WTC11 (cell line): ENCODE data around the gene MRPS34.

Source experiments
- CTCF ChIP-seq: fragments of 200-600 bp; IDR thresholded peaks from 2 replicates; pipeline ENCODE4 v1.8.0; 2022; ENCODE audit warnings: antibody characterized with exemption
- FOXK1 ChIP-seq: sonication (generic); formaldehyde crosslinking; IDR thresholded peaks from 2 replicates; pipeline ENCODE4 v1.8.0; 2022; ENCODE audit warnings: mild to moderate bottlenecking, moderate library complexity, missing genetic modification reagents
- MAX ChIP-seq: sonication (generic); formaldehyde crosslinking; IDR thresholded peaks from 2 replicates; pipeline ENCODE4 v1.8.0; 2022; ENCODE audit warnings: mild to moderate bottlenecking, missing genetic modification reagents
- RELA ChIP-seq: sonication (generic); formaldehyde crosslinking; IDR thresholded peaks from 2 replicates; pipeline ENCODE4 v1.8.1; 2022; ENCODE audit warnings: missing genetic modification reagents, mild to moderate bottlenecking, borderline replicate concordance

GRCh38 chr16:1781254-1781653 is 8.3 kb upstream of the MRPS34 start:
- TF ChIP-seq MAX (CRISPR knock-in tag): no peak
- TF ChIP-seq CTCF: no peak
- no peak for TF ChIP-seq RELA (CRISPR knock-in tag)
- no peak for TF ChIP-seq FOXK1
